ENCODE data around the gene PRKAA1.

- TF ChIP-seq CTCF (IDR thresholded peaks at IDR 0.05) = no peak
- TF ChIP-seq ZSCAN18 (CRISPR knock-in tag; IDR thresholded peaks at IDR 0.05) = no peak
- no peak for TF ChIP-seq AFF4 (CRISPR knock-in tag; IDR thresholded peaks at IDR 0.05; ENCODE audit: borderline replicate concordance)
- TF ChIP-seq GABPB1 (CRISPR knock-in tag; IDR thresholded peaks at IDR 0.05) = no peak
- no peak for TF ChIP-seq ATF3 (CRISPR knock-in tag; conservative IDR thresholded peaks at IDR 0.05)
- TF ChIP-seq EMX1 (CRISPR knock-in tag; IDR thresholded peaks at IDR 0.05) = no peak
Observed at GRCh38 chr5:40799258-40799657, 1.1 kb upstream of the PRKAA1 start.

Data from WTC11 (cell line).